Ammon's horn (tissue), 1 donor: ENCODE results near the gene ACTR2.
"Not testable (repeated sequence)": the region's sequence is repeated elsewhere in the genome, so short reads cannot be mapped to it uniquely, and the experiment has no call there.

Experiments
- DNase-seq: peaks from one replicate; pipeline ENCODE4 v3.0.0-alpha.2; 2016; ENCODE audit warnings: low spot score

The ACTR2 gene

DNA sequence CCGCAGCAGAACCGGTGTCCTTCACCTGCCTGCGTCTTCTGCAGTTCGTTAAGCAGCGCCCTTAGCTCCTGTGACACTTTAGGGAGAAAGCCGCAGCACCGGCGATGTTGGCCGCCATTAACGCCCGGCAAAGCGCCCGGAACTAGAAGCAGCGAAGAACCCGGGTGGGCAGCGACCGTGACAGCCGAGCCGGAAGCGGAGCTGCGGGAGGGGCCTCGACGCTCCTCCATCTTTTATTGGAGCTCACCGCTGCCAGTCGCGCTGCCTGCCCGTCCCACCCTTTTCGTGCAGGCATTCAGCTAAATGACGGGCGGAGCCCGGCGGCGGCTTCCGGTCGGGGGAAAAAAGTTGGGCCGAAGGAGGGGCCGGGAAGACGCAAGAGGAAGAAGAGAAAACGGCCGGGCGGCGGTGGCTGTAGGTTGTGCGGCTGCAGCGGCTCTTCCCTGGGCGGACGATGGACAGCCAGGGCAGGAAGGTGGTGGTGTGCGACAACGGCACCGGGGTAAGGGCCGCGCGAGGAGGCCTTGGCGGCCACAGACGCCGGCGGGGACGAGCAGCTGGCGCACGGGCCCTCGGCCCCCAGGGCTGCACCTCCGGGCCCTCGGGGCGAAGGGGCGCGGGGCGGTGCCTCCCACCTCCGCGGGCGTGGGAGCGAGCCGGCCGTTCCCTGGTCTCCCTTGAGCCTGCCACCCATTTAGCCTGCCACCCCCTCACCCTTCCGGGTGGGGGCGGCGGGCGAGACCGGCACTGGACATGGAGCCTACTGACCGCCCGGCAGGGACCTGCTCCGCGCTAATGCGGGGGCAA, at the start of gene ACTR2:
Gene ACTR2, plus strand, starts transcription at position 376 of the 807 bp plus-strand sequence. Its CDS starts 79 bp downstream, at position 455.
- DNase-seq: peak; percentile 99

DNA sequence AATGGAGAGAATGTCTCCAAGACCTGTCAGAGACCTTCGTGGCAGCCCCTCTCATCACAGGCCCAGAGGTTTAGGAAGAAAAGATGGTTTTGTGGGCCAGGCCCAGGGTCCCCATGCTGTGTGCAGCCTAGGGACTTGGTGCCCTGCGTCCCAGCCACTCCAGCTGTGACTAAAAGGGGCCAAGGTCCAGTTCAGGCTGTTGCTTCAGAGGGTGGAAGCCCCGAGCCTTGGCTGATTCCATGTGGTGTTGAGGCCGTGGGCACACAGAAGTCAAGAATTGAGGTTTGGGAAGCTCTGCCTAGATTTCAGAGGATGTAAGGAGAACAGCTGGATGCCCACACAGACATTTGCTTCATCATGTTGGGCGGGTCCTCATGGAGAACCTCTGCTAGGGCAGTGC, 45.1 kb upstream of the ACTR2 start:
- no peak for DNase-seq

DNA sequence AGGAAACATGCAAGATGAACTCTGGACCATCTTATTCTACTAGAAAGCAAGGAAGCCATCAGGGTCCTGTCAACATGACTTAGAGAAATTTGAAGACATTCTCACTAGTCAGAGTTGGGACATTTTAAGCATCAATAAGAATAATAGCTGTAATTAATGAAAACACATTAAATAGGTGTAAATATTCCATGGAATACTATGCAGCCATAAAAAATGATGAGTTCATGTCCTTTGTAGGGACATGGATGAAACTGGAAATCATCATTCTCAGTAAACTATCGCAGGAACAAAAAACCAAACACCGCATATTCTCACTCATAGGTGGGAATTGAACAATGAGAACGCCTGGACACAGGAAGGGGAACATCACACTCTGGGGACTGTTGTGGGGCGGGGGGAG, 44.2 kb upstream of the ACTR2 start:
- DNase-seq: not testable (repeated sequence)

DNA sequence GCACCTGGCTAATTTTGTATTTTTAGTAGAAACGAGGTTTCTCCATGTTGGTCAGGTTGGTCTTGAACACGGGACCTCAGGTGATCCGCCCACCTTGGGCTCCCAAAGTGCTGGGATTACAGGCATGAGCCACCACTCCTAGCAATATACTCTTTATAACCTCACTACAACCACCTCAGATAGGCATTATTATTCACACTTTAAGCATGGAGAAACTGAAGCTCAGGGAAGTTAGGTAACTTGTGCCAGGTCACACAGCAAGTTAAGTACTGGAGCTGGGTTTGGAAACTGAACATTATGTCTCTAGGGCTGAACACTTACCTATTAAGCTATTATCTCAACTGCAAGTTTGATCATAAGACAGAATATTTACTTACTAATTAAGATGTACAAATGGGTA, 42.6 kb upstream of the ACTR2 start:
- DNase-seq: no peak

DNA sequence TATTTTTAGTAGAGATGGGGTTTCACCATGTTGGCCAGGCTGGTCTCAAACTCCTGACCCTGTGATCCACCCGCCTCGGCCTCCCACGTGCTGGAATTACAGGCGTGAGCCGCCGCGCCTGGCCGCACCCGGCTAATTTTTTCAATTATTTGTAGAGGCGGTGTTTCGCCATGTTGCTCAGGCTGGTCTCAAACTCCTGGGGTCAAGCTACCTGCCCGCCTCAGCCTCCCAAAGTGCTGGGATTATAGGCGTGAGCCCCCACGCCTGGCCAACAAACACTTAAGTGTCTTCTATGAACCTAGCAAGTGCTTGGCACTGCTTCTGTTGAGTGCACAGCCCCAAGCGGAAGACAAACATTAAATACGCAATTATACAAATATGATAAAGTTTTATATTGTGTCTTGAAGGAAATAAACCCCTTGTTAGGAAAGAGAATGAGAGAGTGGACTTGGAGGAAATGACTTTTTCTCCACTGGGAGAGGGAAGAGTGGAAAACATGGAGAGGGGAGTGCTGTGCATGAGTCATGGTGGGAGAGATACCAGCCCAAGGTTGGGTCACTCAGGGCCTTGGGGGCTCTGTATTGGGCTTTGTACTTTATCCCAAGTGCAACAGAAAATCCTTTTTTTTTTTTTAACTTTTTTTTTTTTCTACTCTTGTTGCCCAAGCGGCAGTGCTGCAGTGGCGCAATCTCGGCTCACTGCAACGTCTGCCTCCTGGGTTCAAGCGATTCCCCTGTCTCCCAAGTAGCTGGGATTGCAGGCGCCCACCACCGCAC, 41.4 kb upstream of the ACTR2 start:
- no peak for DNase-seq

DNA sequence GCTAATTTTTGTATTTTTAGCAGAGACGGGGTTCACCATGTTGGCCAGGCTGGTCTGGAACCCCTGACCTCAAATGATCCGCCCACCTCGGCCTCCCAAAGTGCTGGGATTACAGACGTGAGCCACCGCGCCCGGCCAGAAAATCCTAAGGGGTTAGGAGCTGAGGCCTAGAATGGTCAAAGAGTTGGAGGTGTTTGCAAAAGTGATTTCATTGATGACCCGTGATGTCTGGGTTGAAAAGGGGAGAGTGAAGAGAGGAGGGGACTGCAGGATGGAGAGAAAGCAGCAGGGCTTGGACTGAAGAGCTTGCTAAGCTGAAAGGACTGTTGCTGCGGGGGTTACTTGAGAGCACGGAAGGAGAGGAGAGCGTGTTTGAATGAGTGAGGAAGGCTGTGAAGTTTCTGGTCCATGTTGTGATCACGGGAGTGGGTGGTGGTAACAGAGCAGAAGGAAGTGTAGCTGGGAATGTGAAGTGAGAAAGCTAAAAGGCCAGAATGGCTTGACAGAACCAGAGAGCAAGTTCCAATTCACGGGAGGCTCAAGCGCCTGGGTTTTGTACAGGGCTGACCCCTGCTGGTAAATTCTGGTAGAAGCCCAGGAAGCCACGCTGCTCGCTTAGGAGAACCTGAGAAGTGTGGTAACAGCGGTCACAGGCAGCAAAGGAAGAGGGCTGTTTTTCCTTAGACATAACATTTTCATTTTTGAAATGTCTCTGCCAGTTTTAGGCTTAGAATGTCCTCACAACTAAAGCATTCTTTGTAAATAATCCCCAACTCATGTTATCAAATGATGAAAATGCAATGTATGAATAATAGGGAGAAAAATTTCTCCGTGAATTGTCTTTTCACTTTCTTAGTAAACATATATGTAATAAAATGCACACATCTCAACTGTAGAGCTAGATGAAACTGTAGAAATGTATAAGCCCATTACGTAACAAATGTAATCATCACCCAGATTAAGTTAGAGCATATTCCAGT, 40.5 kb upstream of the ACTR2 start:
- peak; percentile 86 for DNase-seq

DNA sequence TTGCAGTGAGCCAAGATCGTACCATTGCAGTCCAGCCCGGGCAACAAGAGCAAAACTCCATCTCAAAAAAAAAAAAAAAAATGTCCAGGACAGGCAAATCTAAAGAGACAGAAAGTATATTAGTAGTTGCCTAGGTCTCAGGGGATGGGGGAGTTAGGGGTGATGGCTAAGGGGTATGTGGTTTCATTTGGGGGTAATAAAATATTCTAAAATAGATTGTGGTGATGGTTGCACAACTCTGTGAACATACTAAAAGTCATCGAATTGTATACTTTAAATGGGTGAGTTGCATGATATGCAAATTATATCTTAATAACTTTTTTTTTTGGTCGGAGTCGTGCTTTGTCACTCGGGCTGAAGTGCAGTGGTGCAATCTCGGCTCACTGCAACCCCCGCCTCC, 34.2 kb upstream of the ACTR2 start:
- no peak for DNase-seq

DNA sequence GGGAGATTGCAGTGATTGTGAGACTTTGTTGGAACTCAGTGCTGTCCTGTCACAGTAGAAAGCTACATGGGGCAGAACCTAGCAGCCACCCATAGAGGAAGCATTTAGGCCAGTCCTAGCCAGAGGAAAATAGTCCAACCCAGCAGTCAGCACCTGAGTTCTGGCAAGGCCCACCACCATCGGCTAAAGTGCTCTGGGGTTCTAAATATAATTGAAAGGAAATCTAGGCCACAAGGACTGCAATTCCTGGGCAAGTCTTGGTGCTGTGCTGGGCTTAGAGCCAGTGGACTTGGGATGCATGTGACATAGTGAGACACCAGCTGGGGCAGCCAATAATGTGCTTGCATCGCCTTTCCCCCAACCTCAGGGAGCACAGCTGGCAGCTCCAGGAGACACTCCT, 28.9 kb upstream of the ACTR2 start:
- DNase-seq: peak; percentile 57

DNA sequence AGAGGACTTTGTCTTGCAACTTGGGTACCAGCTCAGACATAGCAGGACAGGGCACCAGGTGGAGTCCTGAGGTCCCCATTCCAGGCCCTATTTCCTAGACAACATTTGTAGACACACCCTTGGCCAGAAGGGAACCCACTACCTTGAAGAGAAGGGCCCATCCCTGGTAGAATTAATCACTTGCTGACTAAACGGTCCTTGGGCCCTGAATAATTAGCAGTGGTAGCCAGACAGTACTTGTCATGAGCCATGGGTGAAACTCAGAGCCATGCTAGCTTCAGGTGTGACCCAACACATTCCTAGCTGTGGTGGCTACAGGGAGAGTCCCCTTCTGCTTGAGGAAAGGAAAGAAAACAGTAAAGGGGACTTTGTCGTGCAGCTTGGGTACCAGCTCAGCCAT, 28.5 kb upstream of the ACTR2 start:
- DNase-seq: no peak

DNA sequence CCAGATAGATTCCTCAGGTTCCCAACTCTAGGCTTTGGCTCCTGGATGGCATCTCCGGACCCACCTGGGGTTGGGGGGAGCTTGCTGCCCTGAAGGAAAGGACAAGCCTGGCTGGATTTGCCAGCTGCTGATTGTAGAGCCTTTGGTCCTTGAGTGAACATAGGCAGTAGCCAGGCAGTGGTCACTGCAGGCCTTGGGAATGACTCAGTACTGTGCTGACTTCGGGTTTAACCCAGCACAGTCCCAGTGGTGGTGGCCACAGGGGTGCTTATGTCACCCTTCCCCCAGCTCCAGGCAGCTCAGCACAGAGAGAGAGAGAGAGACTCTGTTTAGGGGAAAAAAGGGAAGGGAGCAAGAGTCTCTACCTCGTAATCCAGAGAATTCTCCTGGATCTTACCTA, 27.7 kb upstream of the ACTR2 start:
- DNase-seq: no peak

DNA sequence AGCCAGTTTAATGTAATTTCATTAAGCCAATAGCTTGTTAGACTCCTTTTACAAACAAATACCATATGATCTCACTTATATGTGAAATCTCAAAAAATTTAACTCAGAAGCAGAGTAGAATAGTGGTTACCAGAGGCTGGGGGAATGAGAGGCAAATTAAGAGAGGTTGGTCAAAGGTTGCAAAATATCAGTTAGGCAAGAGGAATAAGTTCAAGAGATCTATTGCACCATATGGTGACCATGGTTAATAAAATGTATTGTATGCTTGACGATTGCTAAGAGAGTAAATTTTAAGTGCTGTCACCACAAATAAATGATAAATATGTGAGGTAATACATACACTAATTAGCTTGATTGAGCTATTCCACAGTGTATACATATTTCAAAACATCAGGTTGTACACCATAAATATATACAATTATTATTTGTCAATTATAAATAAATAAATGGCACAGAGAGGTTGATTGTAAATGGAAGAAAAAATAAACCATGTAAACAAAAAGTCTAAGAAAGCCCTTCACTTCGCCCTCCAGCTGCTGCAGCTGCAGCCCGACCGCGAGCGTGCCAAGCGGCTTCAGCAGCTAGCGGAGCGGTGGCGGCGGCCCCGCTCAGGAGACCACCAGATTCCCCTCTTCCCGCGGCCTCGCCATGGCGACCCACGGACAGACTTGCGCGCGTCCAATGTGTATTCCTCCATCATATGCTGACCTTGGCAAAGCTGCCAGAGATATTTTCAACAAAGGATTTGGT, 23.0 kb upstream of the ACTR2 start:
- DNase-seq: peak; percentile 22

DNA sequence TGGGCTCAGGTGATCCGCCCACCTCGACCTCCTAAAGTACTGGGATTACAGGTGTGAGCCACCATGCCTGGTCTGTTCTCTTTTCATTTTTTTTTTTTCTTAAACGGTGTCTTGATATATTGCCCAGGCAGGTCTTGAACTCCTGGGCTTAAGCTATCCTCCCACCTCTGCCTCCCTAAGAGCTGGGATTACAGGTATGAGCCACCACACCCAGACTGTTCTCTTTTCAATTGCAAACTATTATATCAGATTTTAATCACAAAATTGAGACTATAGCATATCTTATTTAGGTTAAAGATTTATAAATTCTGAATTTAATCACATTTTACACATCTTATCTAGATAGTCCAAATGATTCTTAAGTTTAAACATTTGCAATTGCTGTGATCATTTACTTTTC, 15.5 kb upstream of the ACTR2 start:
- no peak for DNase-seq

DNA sequence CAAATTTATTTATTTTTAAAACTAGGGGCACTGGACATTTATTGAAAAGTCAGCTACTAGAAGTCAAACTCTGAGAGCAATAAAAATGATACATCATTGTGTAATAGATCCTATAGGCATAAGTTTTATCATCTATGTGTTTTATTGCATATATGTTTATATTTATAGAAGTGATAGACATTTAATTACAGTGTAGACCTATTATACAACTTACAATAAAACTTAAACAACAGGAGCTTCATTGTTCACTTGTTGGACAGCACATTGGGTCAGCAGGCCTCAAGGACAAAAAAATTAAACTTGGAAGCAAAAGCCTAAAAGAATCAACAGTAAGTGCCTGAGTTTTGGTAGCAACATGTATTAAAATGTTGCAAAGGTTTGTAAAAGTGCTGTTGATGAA, 15.0 kb upstream of the ACTR2 start:
- no peak for DNase-seq

DNA sequence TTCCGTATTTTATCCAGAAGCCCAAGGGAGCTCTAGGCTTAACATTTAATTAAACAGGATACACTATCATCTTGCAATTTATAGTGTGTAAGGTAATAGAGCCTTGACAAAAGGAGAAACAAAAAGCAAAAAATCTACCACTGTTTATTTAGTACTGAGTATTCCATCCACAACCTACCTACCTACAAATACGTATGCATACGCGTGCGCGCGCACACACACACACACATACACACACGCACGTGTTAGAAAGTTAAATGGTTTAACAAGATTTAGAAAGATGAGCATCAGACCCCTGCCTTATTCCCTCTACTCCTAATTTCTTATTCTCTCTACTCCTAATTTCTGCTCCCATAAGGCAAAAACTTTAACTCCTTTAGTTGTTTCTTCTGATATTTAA, 14.6 kb upstream of the ACTR2 start:
- no peak for DNase-seq

DNA sequence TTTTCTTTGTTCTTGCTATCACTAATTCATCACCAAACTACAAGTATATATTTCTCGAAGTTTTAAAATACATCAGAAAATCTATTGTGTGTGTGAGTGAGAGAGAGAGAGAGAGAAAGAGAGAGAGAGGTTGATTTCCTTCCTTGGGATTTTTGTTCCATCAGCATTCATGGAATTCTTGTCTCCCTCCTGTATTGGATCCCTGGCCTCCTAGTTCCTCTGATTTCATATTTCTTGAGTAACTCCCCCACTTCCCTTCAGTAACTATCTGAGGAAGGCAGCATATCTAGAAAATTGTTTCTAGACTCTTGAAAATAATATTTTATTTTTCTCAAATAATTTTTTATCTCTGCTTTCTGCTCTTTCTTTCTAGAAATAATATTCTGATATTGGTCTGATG, 13.3 kb upstream of the ACTR2 start:
- DNase-seq: no peak

DNA sequence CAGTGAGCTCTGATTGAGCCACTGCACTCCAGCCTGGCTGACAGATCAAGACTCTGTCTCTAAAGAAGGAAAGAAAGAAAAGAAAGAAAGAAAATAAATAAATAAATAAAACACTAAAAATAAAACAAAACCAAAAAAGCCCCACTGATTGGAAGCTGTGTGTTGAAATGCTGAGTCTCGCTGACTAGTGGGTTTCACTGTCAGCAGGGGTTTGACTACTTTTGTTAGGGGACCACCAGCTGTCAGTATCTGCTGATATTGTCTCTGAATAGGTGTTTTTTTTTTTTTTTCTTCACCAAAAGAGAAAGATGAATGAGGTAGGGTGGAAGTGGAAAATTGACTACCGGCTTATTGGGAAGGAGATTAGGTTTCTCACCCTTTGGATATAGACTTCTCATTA, 12.8 kb upstream of the ACTR2 start:
- DNase-seq: no peak

DNA sequence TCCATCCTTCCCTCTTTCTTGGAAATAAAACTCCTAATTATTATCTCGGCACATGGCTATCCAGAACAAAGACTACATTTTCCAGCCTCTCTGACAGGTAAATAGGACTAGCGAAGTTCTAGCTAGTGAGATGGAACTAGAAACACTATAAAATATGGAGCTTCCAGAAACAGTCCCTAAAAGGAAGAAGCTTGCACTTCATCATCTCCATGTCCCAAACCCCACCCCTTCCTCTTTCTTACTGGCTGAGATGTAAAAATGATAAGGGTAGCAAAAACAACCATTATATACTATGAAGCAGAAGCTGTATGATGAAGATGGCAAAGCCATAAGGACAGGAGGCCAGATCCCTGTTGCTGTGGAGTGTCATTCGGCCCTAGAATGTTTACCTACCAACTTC, 11.7 kb upstream of the ACTR2 start:
- no peak for DNase-seq

DNA sequence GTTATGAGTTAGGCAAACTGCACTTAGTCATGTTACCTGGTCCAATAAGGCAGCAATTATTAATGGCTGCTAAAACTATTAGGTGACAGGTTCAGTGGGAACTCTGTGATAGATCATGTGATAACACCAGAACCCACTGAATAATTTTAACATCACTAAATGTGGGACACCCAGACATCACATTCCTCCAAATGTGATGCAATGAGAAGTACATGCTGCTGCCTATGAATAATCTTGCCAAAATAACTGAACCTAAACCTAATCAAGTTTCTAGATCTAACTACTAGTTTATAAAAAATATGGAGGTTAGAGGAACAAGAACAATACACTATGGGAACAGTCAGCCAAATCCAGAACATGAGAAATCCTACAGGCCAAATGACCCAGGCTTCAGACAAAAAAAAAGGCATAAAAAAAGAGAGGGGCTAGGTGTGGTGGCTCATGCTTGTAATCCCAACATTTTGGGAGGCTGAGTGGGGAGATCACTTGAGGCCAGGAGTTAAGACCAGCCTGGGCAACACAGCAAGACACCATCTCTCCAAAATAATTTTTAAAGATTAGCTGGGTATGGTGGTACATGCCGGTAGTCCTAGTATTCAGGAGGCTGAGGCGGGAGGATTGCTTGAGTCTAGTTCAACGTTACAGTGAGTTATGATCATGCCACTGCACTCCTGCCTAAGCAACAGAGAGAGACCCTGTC, 7.0 kb upstream of the ACTR2 start:
- DNase-seq: no peak

DNA sequence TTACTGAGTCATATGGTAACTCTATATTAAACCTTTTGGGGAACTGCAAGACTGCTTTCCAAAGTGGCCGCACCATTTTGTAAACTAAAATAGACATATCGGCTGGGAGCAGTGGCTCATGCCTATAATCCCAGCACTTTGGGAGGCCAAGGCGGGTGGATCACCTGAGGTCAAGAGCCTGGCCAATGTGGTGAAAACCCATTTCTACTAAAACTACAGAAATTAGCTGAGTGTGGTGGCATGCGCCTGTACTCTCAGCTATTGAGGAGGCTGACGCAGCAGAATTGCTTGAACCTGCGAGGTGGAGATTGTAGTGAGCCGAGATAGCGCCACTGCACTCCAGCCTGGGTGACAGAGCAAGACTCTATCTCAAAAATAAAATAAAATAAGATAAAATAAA, 6.4 kb upstream of the ACTR2 start:
- DNase-seq: not testable (repeated sequence)

DNA sequence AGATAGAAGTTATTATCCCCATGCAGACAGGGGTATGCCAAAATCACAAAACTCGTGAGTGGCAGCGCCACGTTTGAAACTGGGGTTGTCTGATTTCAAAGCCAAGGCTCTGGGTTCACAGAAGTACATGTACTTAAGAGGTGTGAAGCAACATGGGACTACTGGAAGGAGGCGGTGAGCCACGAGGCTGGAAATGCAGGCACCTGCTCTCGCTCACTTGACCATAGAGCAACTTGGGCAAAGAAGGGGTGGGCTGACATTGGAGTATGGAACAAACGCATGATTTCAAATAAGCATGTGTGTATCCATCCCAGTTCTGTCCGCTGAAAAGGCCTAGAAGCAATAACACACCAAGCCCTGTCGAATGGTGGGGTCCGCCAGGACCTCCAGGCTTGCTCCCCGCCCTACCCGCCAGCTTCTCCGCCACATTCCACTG, 593 bp upstream of the ACTR2 start:
- no peak for DNase-seq

DNA sequence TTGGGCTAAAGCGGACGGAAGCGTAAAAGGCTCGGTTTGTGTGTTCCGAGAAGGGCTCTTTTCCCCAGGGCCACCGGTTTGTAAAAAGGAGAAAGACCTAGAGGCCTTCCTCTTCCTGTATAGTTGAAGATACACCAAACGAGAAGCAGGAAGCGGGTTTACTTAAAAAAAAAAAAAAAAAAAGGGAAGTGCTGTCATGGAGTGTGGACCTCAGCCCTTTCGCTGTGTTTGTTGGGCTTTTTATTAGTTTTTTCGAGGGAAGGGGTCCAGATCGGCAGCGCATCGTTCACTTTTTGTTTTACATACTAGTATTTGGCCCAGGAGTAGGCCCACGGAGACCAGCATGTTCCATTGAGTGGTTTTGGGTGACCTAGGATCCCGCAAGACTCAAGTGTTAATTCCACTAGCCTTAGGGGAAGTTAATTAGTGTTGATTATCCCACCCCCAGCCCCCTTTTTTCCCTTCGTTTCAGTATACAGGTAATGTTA, 676 bp downstream of the ACTR2 start:
- DNase-seq: peak; percentile 34
